Esophagus muscularis mucosa (tissue), 4 donors: ENCODE data around the gene ARHGAP6.

Experiments used
- CTCF ChIP-seq, 3 experiments: fragments of 200-600 bp in 2 of 3; fragments of 450-650 bp in 1 of 3; sonication (generic) in 2 of 3; IDR thresholded peaks; one replicate each; pipeline ENCODE4 v1.5.1; 2017 to 2019; ENCODE audit warnings: antibody characterized with exemption in 3 of 3, mild to moderate bottlenecking in 2 of 3, moderate library complexity in 1 of 3
- EP300 ChIP-seq: sonication (generic); formaldehyde crosslinking; IDR thresholded peaks from one replicate; pipeline ENCODE4 v1.6.1; 2017; ENCODE audit warnings: antibody characterized with exemption
- POLR2A ChIP-seq: fragments of 450-650 bp; IDR thresholded peaks from one replicate; pipeline ENCODE4 v1.6.1; 2017; ENCODE audit warnings: antibody characterized with exemption, moderate library complexity, mild to moderate bottlenecking, low read depth
- POLR2AphosphoS5 ChIP-seq, 2 donors: sonication (generic); formaldehyde crosslinking; IDR thresholded peaks; one replicate each; pipeline ENCODE4 v1.6.1; 2017; ENCODE audit warnings: antibody characterized with exemption in 2 of 2

- TF ChIP-seq CTCF (IDR thresholded peaks at IDR 0.05), result no peak
- TF ChIP-seq POLR2A, result no peak
- TF ChIP-seq POLR2AphosphoS5 (IDR thresholded peaks at IDR 0.05), result no peak
- TF ChIP-seq EP300, result no peak
These were observed 133.2 kb downstream of the ARHGAP6 start for GRCh38 chrX:11532291-11533078.
